ENCODE results near the gene BRAF.
"Not testable (repeated sequence)": the region's sequence is repeated elsewhere in the genome, so short reads cannot be mapped to it uniquely, and the experiment has no call there.

The BRAF gene

DNA sequence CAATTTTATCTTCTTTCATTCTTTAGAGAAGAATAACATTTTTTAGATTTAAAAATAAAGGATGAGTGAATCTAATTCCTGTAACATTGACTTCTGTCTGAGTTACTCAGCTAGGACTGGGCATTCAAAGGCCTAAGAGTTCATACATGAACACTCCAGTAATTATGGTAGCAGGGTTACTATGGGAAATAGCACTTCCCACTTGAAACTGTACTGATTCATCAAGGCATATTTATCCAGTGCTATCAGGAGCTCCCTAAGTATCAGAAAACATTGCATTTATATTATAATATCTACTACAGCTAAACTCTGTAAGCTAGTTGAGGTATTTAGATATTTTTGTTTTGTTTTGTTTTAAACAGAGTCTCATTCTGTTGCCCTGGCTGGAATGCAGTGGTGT, 186.4 kb downstream of the BRAF start:
- Mint-ChIP-seq H3K27me3 (no peaks in the 10 kb centered on the region), H3K36me3 (ENCODE audit: insufficient read depth) (peaks cover 20% of the 10 kb centered on the region), H3K4me1 (no peaks in the 10 kb centered on the region), H3K27ac (ENCODE audit: low read depth) (no peak overlapping the region), H3K4me3 (no peak overlapping the region), H3K9me3 (no peaks in the 10 kb centered on the region)
- no peak for DNase-seq (ENCODE audit: low spot score in 2 of 2)
- no peak for ATAC-seq (replicated peaks; ENCODE audit: extremely low read depth, poor library complexity, severe bottlenecking)

DNA sequence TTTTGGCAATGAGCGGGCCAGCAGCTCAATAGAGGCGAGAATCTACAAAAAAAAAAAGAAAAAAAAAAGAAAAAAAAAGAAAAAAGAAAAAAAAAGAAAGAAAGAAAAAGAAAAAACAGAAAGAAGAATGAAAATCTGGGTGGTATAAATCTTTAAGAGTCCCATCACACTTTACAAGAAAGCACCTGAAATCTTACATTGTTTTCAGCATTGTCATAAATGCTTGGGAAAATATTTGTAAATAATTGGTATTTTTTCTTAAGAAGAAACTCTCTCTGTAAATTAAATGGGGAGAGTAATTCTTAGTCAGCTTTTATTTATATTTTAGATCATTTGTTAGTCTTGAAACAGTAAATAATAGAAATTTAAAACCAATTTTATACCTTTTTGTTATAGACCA, 190.0 kb downstream of the BRAF start:
- no peaks in the 10 kb centered on the region for H3K9me3 Mint-ChIP-seq
- ATAC-seq (replicated peaks; ENCODE audit: extremely low read depth, poor library complexity, severe bottlenecking) (no peak), DNase-seq (ENCODE audit: low spot score in 2 of 2) (no peak)
- no peak overlapping the region for H3K4me3 Mint-ChIP-seq
- no peaks in the 10 kb centered on the region for H3K4me1 Mint-ChIP-seq
- H3K27me3 Mint-ChIP-seq: no peaks in the 10 kb centered on the region
- peaks cover 18% of the 10 kb centered on the region for H3K36me3 Mint-ChIP-seq (ENCODE audit: insufficient read depth)
- H3K27ac Mint-ChIP-seq (ENCODE audit: low read depth): no peak overlapping the region

DNA sequence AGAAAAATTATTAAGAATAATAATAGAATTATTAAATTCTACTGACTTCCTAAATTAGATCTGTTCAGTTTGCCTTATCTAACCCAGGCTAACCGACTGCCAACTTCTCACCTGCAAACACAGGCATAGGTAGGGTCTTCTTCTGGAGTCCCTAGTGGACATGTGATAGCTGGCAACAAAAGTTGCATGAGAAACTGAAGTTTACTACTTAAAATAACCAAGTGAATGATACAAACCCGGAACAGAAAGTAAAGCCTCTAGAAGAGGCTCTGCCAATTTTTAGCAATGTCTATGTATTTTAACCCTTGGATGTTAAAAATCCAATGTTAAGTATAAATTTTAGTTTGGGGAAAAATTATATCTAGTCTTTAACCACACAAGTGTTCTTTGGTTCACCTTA, 190.6 kb downstream of the BRAF start:
- Mint-ChIP-seq H3K4me3 (no peak overlapping the region), H3K27ac (ENCODE audit: low read depth) (no peak overlapping the region), H3K4me1 (no peaks in the 10 kb centered on the region), H3K9me3 (no peaks in the 10 kb centered on the region), H3K36me3 (ENCODE audit: insufficient read depth) (peaks cover 18% of the 10 kb centered on the region), H3K27me3 (no peaks in the 10 kb centered on the region)
- DNase-seq (ENCODE audit: low spot score in 2 of 2) (no peak), ATAC-seq (replicated peaks; ENCODE audit: extremely low read depth, poor library complexity, severe bottlenecking) (no peak)

DNA sequence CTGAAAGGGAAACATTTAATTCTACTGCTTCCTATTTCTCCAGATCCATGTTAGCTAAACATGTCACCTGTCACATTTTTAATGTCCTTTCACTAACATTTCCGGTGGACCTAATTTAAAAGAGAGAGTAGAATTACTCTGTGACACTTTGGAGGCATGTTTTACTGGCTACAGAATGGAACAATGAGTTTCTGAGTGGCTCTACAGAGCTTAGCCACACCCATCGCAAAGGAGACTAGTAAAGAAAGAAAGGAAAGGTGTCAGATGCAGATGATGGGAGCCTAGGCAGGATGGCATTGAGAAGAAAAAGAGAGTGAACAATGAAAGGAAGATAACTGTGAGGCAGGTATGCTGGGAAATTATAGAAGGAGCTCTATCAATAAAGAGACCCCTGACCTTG, 192.3 kb downstream of the BRAF start:
- Mint-ChIP-seq H3K36me3 (ENCODE audit: insufficient read depth) (peaks cover 10% of the 10 kb centered on the region), H3K4me3 (no peak overlapping the region), H3K27me3 (no peaks in the 10 kb centered on the region), H3K4me1 (no peaks in the 10 kb centered on the region), H3K27ac (ENCODE audit: low read depth) (no peak overlapping the region), H3K9me3 (no peaks in the 10 kb centered on the region)
- DNase-seq (ENCODE audit: low spot score in 2 of 2) (no peak), ATAC-seq (replicated peaks; ENCODE audit: extremely low read depth, poor library complexity, severe bottlenecking) (no peak)

DNA sequence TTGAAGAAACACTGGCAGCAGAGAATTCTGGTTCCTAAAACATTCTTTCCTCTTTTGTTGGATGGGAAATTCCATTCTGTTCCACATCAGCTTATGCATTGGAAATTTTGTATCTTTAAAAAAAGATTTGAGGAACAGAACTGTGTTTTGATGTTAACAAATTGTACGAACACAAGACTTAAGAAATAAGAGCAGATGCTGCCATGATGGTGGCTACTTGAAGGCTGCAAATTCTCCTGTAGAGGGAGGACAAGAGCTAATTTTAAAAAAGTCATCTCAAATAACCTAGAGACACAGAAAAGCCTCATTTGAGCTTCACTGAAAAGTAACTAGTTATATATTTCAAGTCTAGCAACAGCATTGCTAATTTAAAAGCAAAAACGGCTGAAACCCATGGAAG, 198.4 kb downstream of the BRAF start:
- Mint-ChIP-seq H3K4me1 (peaks cover 12% of the 10 kb centered on the region), H3K36me3 (ENCODE audit: insufficient read depth) (peaks cover 7% of the 10 kb centered on the region), H3K4me3 (no peak overlapping the region), H3K27ac (ENCODE audit: low read depth) (no peak overlapping the region), H3K9me3 (no peaks in the 10 kb centered on the region), H3K27me3 (no peaks in the 10 kb centered on the region)
- DNase-seq (ENCODE audit: low spot score in 2 of 2): no peak
- no peak for ATAC-seq (replicated peaks; ENCODE audit: extremely low read depth, poor library complexity, severe bottlenecking)

DNA sequence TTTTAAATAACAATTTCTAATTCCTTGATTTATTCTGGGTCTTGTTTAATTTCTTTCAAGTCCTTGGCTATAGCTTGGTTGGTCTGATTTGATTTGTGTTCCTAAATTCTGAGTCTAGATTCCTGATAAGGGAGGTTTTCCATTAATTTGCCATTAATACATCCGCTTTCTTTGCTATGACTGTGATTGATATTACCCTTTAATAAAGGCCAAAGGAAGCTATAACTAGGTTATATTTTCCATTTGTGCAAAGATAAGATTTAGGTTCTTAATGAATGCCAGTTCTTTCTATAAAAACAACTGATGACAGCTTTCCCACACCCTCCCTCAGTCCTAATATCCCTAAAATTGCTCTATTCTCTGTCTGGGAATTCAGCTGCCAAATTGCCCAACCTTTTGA, 200.0 kb downstream of the BRAF start:
- H3K27ac Mint-ChIP-seq (ENCODE audit: low read depth): no peak overlapping the region

DNA sequence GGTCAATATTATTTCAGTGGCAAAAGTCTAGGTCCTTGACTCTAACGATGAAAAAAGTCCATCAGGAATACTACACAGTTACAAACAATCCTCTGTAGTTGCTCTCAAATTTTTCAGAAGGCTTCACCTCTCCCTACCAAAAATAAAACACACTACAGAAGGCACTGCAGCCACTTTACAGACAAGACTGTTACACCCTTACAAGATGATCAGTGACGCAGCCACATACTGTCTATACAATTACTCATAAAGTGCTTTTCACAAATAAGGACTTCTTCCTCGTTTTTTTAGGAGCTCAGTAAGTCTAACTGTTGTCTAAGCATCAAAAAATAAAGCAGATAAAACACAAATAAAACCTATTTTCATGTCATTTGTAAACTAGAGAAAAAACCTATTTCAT, 201.2 kb downstream of the BRAF start:
- Mint-ChIP-seq H3K27me3 (no peaks in the 10 kb centered on the region), H3K36me3 (ENCODE audit: insufficient read depth) (peaks cover 2% of the 10 kb centered on the region), H3K27ac (ENCODE audit: low read depth) (peak overlapping the region; percentile 55), H3K9me3 (no peaks in the 10 kb centered on the region), H3K4me1 (peaks cover 12% of the 10 kb centered on the region), H3K4me3 (no peak overlapping the region)
- DNase-seq (ENCODE audit: low spot score in 2 of 2) (no peak), ATAC-seq (replicated peaks; ENCODE audit: extremely low read depth, poor library complexity, severe bottlenecking) (no peak)

More for the DNA sequence above, 200.0 kb downstream of the BRAF start:
- H3K4me3 Mint-ChIP-seq: no peak overlapping the region
- H3K36me3 Mint-ChIP-seq (ENCODE audit: insufficient read depth): peaks cover 4% of the 10 kb centered on the region
- DNase-seq (ENCODE audit: low spot score in 2 of 2) (no peak), ATAC-seq (replicated peaks; ENCODE audit: extremely low read depth, poor library complexity, severe bottlenecking) (no peak)
- peaks cover 12% of the 10 kb centered on the region for H3K4me1 Mint-ChIP-seq
- no peaks in the 10 kb centered on the region for H3K27me3 Mint-ChIP-seq
- no peaks in the 10 kb centered on the region for H3K9me3 Mint-ChIP-seq

DNA sequence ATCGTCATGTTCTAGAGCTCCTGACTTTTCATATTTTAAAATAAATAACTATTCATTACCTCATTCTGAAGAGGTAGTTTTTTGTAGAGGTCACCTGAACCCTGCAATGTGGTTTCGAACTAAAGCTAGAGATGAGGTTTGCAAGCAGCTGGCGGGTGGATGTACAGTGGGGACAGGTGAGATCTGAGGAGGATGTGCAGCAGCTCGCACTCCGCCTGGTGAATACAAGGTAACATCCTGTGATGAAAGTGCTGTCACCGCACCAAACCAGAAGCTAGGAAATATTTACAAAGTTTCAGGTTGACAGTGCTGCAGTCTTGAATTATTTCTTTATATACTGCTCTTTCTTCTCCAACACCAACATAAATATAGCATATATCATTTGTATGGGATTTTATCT, 201.7 kb downstream of the BRAF start:
- Mint-ChIP-seq H3K36me3 (ENCODE audit: insufficient read depth) (peaks cover 2% of the 10 kb centered on the region), H3K27ac (ENCODE audit: low read depth) (peak overlapping the region; percentile 16), H3K4me1 (peaks cover 12% of the 10 kb centered on the region), H3K9me3 (no peaks in the 10 kb centered on the region), H3K27me3 (no peaks in the 10 kb centered on the region), H3K4me3 (no peak overlapping the region)
- ATAC-seq (replicated peaks; ENCODE audit: extremely low read depth, poor library complexity, severe bottlenecking): peak; percentile 94
- DNase-seq (ENCODE audit: low spot score in 2 of 2): no peak

DNA sequence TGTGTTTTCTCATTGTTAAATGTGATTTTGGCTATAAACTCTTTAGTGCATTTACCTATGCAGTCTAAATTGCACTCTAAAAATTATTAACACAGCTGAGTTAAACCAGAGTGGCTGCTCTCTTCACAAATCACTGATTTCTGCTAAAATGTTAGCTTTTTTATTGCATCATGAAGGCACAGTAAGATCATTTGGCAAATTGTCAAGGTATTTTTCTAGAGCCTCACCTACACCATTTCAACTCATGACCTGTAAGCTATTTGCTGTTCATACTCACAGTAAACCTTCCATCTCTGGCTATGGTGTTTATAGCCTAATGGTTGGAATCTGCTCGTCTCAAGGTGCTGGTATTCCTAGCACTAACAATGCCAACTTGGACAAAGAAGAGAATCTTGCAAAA, 202.5 kb downstream of the BRAF start:
- ATAC-seq (replicated peaks; ENCODE audit: extremely low read depth, poor library complexity, severe bottlenecking) (no peak), DNase-seq (ENCODE audit: low spot score in 2 of 2) (no peak)
- H3K27ac Mint-ChIP-seq (ENCODE audit: low read depth): no peak overlapping the region
- peaks cover 2% of the 10 kb centered on the region for H3K36me3 Mint-ChIP-seq (ENCODE audit: insufficient read depth)
- no peaks in the 10 kb centered on the region for H3K9me3 Mint-ChIP-seq
- H3K27me3 Mint-ChIP-seq: no peaks in the 10 kb centered on the region
- H3K4me3 Mint-ChIP-seq: no peak overlapping the region
- H3K4me1 Mint-ChIP-seq: peaks cover 12% of the 10 kb centered on the region

DNA sequence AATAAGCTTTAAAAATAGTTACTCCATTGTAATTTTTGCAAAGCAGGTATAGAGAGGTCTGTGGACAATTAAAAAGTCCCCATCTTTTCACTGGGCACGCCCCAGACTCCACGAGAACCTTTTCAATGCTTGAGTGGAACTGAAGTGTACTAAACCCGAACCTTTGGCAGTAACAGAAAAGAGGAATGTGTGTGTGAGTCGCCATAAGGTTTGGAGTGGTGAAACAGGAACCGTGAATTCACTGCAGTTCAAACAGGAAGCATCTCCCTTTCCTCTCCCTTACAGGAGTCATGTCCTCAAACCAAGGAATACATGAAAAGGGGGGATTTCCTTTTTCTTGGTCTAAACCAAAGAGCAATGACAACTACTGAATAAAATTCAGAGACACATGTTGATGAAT, 205.0 kb downstream of the BRAF start:
- Mint-ChIP-seq H3K27ac (ENCODE audit: low read depth) (no peak overlapping the region), H3K36me3 (ENCODE audit: insufficient read depth) (no peaks in the 10 kb centered on the region), H3K4me3 (no peak overlapping the region), H3K27me3 (no peaks in the 10 kb centered on the region), H3K4me1 (peaks cover 14% of the 10 kb centered on the region), H3K9me3 (no peaks in the 10 kb centered on the region)
- ATAC-seq (replicated peaks; ENCODE audit: extremely low read depth, poor library complexity, severe bottlenecking): no peak
- no peak for DNase-seq (ENCODE audit: low spot score in 2 of 2)

DNA sequence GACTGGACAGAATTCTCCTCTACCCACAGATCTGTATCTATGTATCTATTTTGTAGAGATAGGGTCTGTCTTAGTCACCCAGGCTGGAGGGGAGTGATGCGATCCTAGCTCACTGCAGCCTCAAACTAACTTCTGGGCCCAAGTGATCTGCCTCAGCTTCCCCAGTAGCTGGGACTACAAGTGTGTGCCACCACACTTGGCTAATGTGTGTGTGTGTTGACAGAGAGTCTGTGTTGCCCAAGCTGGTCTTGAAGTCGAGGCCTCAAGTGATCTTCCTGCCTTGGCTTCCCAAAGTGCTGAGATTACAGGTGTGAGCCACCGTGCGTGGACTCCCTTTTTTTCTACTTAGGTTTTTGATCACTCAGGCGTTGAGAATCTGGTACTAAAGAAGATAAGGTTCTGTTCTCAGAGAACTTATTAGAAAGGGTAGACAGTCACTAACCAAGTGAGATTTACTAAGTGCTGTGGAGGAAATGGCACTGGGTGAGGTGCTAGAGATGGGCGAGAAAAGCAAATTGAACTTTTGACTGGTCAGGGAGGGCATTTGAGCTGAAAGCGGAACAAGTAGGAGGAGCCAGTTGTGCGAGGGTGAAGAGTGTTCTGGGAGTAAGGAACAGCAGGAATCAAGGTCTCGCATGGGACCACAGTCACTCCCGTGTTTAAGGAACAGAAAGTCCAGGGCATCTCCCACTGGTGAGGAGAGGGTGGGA, 210.2 kb downstream of the BRAF start:
- DNase-seq (ENCODE audit: low spot score in 2 of 2) (no peak), ATAC-seq (replicated peaks; ENCODE audit: extremely low read depth, poor library complexity, severe bottlenecking) (peak; percentile 76)
- Mint-ChIP-seq H3K9me3 (peaks cover 6% of the 10 kb centered on the region), H3K27ac (ENCODE audit: low read depth) (no peak overlapping the region), H3K4me1 (peaks cover 12% of the 10 kb centered on the region), H3K36me3 (ENCODE audit: insufficient read depth) (no peaks in the 10 kb centered on the region), H3K4me3 (peak overlapping the region; percentile 12), H3K27me3 (no peaks in the 10 kb centered on the region)

DNA sequence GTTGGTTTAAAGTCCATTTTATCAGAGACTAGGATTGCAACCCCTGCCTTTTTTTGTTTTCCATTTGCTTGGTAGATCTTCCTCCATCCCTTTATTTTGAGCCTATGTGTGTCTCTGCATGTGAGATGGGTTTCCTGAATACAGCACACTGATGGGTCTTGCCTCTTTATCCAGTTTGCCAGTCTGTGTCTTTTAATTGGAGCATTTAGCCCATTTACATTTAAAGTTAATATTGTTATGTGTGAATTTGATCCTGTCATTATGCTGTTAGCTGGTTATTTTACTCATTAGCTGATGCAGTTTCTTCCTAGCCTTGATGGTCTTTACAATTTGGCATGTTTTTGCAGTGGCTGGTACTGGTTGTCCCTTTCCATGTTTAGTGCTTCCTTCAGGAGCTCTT, 212.3 kb downstream of the BRAF start:
- H3K9me3 Mint-ChIP-seq; H3K4me3 Mint-ChIP-seq; ATAC-seq (replicated peaks; ENCODE audit: extremely low read depth, poor library complexity, severe bottlenecking); H3K36me3 Mint-ChIP-seq (ENCODE audit: insufficient read depth); H3K27me3 Mint-ChIP-seq; DNase-seq (ENCODE audit: low spot score in 2 of 2): not testable (repeated sequence)
- Mint-ChIP-seq H3K27ac (ENCODE audit: low read depth) (peak overlapping the region; percentile 35), H3K4me1 (peaks cover 12% of the 10 kb centered on the region)

DNA sequence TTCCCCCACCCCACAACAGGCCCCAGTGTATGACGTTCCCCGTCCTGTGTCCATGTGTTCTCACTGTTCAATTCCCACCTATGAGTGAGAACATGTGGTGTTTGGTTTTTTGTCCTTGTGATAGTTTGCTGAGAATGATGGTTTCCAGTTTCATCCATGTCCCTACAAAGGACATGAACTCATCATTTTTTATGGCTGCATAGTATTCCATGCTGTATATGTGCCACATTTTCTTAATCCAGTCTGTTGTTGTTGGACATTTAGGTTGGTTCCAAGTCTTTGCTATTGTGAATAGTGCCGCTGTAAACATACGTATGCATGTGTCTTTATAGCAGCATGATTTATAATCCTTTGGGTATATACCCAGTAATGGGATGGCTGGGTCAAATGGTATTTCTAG, 216.0 kb downstream of the BRAF start:
- H3K27me3 Mint-ChIP-seq; DNase-seq (ENCODE audit: low spot score in 2 of 2); H3K4me3 Mint-ChIP-seq; H3K27ac Mint-ChIP-seq (ENCODE audit: low read depth); ATAC-seq (replicated peaks; ENCODE audit: extremely low read depth, poor library complexity, severe bottlenecking); H3K4me1 Mint-ChIP-seq; H3K9me3 Mint-ChIP-seq: not testable (repeated sequence)
- peaks cover 17% of the 10 kb centered on the region for H3K36me3 Mint-ChIP-seq (ENCODE audit: insufficient read depth)

All from central memory CD8-positive, alpha-beta T cell (primary cell).